ENCODE results near the gene TAF1.
"Not testable (repeated sequence)": the region's sequence is repeated elsewhere in the genome, so short reads cannot be mapped to it uniquely, and the experiment has no call there.

The TAF1 gene

GRCh38 chrX:71439420-71439819, 73.3 kb downstream of the TAF1 start:
- DNase-seq (ENCODE audit: low read depth in 2 of 2), result no peak

- no peak for DNase-seq (ENCODE audit: low read depth in 2 of 2)
Measured at GRCh38 chrX:71439896-71440295, 73.7 kb downstream of the TAF1 start.

GRCh38 chrX:71440401-71440800, 74.2 kb downstream of the TAF1 start:
- DNase-seq (ENCODE audit: low read depth in 2 of 2), result no peak

- DNase-seq (ENCODE audit: low read depth in 2 of 2), result not testable (repeated sequence)
Measured at GRCh38 chrX:71441809-71442208, 75.7 kb downstream of the TAF1 start.

GRCh38 chrX:71450433-71451106, 84.4 kb downstream of the TAF1 start:
- no peak for DNase-seq (ENCODE audit: low read depth in 2 of 2)

GRCh38 chrX:71451518-71451917, 85.4 kb downstream of the TAF1 start:
- DNase-seq (ENCODE audit: low read depth in 2 of 2), result not testable (repeated sequence)

- DNase-seq (ENCODE audit: low read depth in 2 of 2), result no peak
Measured at GRCh38 chrX:71453056-71453455, 86.9 kb downstream of the TAF1 start.

- DNase-seq (ENCODE audit: low read depth in 2 of 2), result no peak
Measured at GRCh38 chrX:71454222-71454621, 88.1 kb downstream of the TAF1 start.

- DNase-seq (ENCODE audit: low read depth in 2 of 2), result no peak
Measured at GRCh38 chrX:71458866-71459265, 92.7 kb downstream of the TAF1 start.

GRCh38 chrX:71464968-71465367, 98.8 kb downstream of the TAF1 start:
- DNase-seq (ENCODE audit: low read depth in 2 of 2), result no peak

GRCh38 chrX:71466979-71467523, 100.9 kb downstream of the TAF1 start:
- no peak for DNase-seq (ENCODE audit: low read depth in 2 of 2)

- DNase-seq (ENCODE audit: low read depth in 2 of 2), result no peak
Measured at GRCh38 chrX:71475785-71476540, 109.8 kb downstream of the TAF1 start.

GRCh38 chrX:71482228-71482958, 116.2 kb downstream of the TAF1 start:
- DNase-seq (ENCODE audit: low read depth in 2 of 2), result no peak

- DNase-seq (ENCODE audit: low read depth in 2 of 2), result no peak
Measured at GRCh38 chrX:71487814-71488213, 121.7 kb downstream of the TAF1 start.

GRCh38 chrX:71489540-71489939, 123.4 kb downstream of the TAF1 start:
- DNase-seq (ENCODE audit: low read depth in 2 of 2), result no peak

- DNase-seq (ENCODE audit: low read depth in 2 of 2), result peak in 1 of 2 donors; percentile 2
Measured at GRCh38 chrX:71492231-71493065, 126.3 kb downstream of the TAF1 start.

- no peak for DNase-seq (ENCODE audit: low read depth in 2 of 2)
Measured at GRCh38 chrX:71493111-71493613, 127.0 kb downstream of the TAF1 start.

GRCh38 chrX:71495979-71496378, 129.8 kb downstream of the TAF1 start:
- DNase-seq (ENCODE audit: low read depth in 2 of 2), result not testable (repeated sequence)

- no peak for DNase-seq (ENCODE audit: low read depth in 2 of 2)
Measured at GRCh38 chrX:71496476-71496875, 130.3 kb downstream of the TAF1 start.

GRCh38 chrX:71502080-71502479, 135.9 kb downstream of the TAF1 start:
- DNase-seq (ENCODE audit: low read depth in 2 of 2), result not testable (repeated sequence)

- DNase-seq (ENCODE audit: low read depth in 2 of 2), result no peak
Measured at GRCh38 chrX:71504346-71504745, 138.2 kb downstream of the TAF1 start.

Measured in activated CD8-positive, alpha-beta memory T cell treated with anti-CD3 and anti-CD28 coated beads for 4 hours (primary cell).